ENCODE measurements around the gene PLA2G2D.
A peak's percentile ranks its signal among the peaks of the same experiment; 100 is the strongest.

PLA2G2D gene

GRCh38 chr1:20083178-20083944 lies 36.0 kb downstream of the PLA2G2D start:
- no peak for DNase-seq

GRCh38 chr1:20082772-20083171 lies 36.6 kb downstream of the PLA2G2D start:
- DNase-seq = no peak

GRCh38 chr1:20081353-20081810 lies 38.0 kb downstream of the PLA2G2D start:
- no peak for DNase-seq

GRCh38 chr1:20080441-20081352 lies 38.6 kb downstream of the PLA2G2D start:
- DNase-seq = no peak

- DNase-seq = no peak
Measured at GRCh38 chr1:20079661-20080305, 39.6 kb downstream of the PLA2G2D start.

- no peak for DNase-seq
Measured at GRCh38 chr1:20078711-20079110, 40.6 kb downstream of the PLA2G2D start.

- no peak for DNase-seq
Measured at GRCh38 chr1:20078171-20078651, 41.1 kb downstream of the PLA2G2D start.

GRCh38 chr1:20076710-20077461 lies 42.5 kb downstream of the PLA2G2D start:
- peak; percentile 33 for DNase-seq

- DNase-seq = no peak
Measured at GRCh38 chr1:20076223-20076622, 43.1 kb downstream of the PLA2G2D start.

GRCh38 chr1:20075345-20075744 lies 44.0 kb downstream of the PLA2G2D start:
- no peak for DNase-seq

- DNase-seq = no peak
Measured at GRCh38 chr1:20074725-20075171, 44.6 kb downstream of the PLA2G2D start.

GRCh38 chr1:20074055-20074724 lies 45.1 kb downstream of the PLA2G2D start:
- DNase-seq = no peak

- DNase-seq = no peak
Measured at GRCh38 chr1:20073256-20073655, 46.1 kb downstream of the PLA2G2D start.

- no peak for DNase-seq
Measured at GRCh38 chr1:20072771-20073170, 46.6 kb downstream of the PLA2G2D start.

GRCh38 chr1:20071416-20071815 lies 47.9 kb downstream of the PLA2G2D start:
- DNase-seq = no peak

GRCh38 chr1:20070357-20070756 lies 49.0 kb downstream of the PLA2G2D start:
- no peak for DNase-seq

GRCh38 chr1:20069874-20070273 lies 49.5 kb downstream of the PLA2G2D start, which contains the start of gene PLA2G5:
PLA2G5 (plus strand) TSS chr1:20070194; CDS start chr1:20084831, 14,637 bp downstream.
- no peak for DNase-seq

- no peak for DNase-seq
Measured at GRCh38 chr1:20068722-20069121, 50.6 kb downstream of the PLA2G2D start.

- DNase-seq = peak; percentile 63
Measured at GRCh38 chr1:20063861-20064292, 55.5 kb downstream of the PLA2G2D start.
